SK-N-SH (cell line): Measurements from ENCODE around the gene IL15RA. TPM values are rescaled to one million over a fixed set of nuclear protein-coding genes. Genes with fewer than 3 reads are reported as not detected.

ENCODE experiments used
- CTCF ChIA-PET: fragments of 300-600, 350-600 bp; formaldehyde crosslinking; extraction: SDS; loops from one replicate; lab custom pipeline; 2021; lab: Yijun Ruan, JAX
- POLR2A ChIA-PET: fragments of 350-600 bp; sonication (Branson Sonifier 250); formaldehyde crosslinking; extraction: SDS; loops from one replicate; lab custom pipeline; 2020; ENCODE audit warnings: antibody characterized with exemption, inconsistent platforms; lab: Yijun Ruan, JAX
- DNase-seq: peaks from one replicate; pipeline ENCODE4 v3.0.0; 2012
- H2AFZ ChIP-seq: fragments of 200-600 bp; sonication (generic); 2 replicates; pipeline ENCODE4 v1.8.1; 2016; ENCODE audit warnings: antibody characterized with exemption, mild to moderate bottlenecking, low read depth
- H3F3A ChIP-seq: fragments of 200-600 bp; sonication (generic); replicated peaks from 2 replicates; pipeline ENCODE3; 2016; ENCODE audit warnings: antibody characterized with exemption, mild to moderate bottlenecking; ENCODE audit not compliant: insufficient read depth
- H3K27ac ChIP-seq, 2 experiments: fragments of 200-500 bp in 1 of 2; fragments of 200-600 bp in 1 of 2; sonication (Bioruptor generic) in 1 of 2; sonication (generic), shearing (Covaris generic) in 1 of 2; 2 replicates each; pipeline versions ENCODE4 v1.5.1 to v1.6.1; 2014 to 2016; ENCODE audit warnings: low read depth in 2 of 2, inconsistent platforms in 1 of 2, low read length in 1 of 2, mild to moderate bottlenecking in 1 of 2, mixed read lengths in 1 of 2
- H3K27me3 ChIP-seq: fragments of 200-600 bp; sonication (generic), shearing (Covaris generic); 2 replicates; pipeline ENCODE4 v1.6.1; 2016; ENCODE audit warnings: mixed run types; ENCODE audit not compliant: insufficient read depth
- H3K36me3 ChIP-seq, 2 experiments: fragments of 200-500 bp in 1 of 2; fragments of 200-600 bp in 1 of 2; sonication (Bioruptor generic) in 1 of 2; sonication (generic) in 1 of 2; replicated peaks in 1 of 2; 2 replicates each; pipeline versions ENCODE3 to v1.5.1; 2014 to 2016; ENCODE audit warnings: low read length in 1 of 2, mild to moderate bottlenecking in 1 of 2; ENCODE audit not compliant: insufficient read depth in 2 of 2, control insufficient read depth in 1 of 2
- H3K4me1 ChIP-seq, 2 experiments: fragments of 200-500 bp in 1 of 2; fragments of 200-600 bp in 1 of 2; sonication (Bioruptor generic) in 1 of 2; sonication (generic), shearing (Covaris generic) in 1 of 2; 2 replicates each; pipeline versions ENCODE4 v1.5.1 to v1.6.1; 2014 to 2016; ENCODE audit warnings: low read depth in 1 of 2, low read length in 1 of 2, mixed run types in 1 of 2; ENCODE audit not compliant: insufficient read depth in 2 of 2, control insufficient read depth in 1 of 2
- H3K4me2 ChIP-seq: fragments of 200-600 bp; sonication (generic), shearing (Covaris generic); 2 replicates; pipeline ENCODE4 v1.6.1; 2017; ENCODE audit warnings: mixed run types
- H3K4me3 ChIP-seq, 2 experiments: fragments of 200-500 bp in 1 of 2; fragments of 200-600 bp in 1 of 2; sonication (Bioruptor generic) in 1 of 2; sonication (generic), shearing (Covaris generic) in 1 of 2; 2 replicates each; pipeline versions ENCODE4 v1.5.1 to v1.8.1; 2014 to 2016; ENCODE audit warnings: low read depth in 2 of 2, inconsistent platforms in 1 of 2, low read length in 1 of 2, mild to moderate bottlenecking in 1 of 2, mixed read lengths in 1 of 2, moderate library complexity in 1 of 2
- H3K79me2 ChIP-seq: fragments of 200-600 bp; sonication (generic); 2 replicates; pipeline ENCODE4 v1.8.1; 2017; ENCODE audit warnings: mild to moderate bottlenecking; ENCODE audit not compliant: insufficient read depth
- H3K9ac ChIP-seq: fragments of 200-600 bp; sonication (generic); 2 replicates; pipeline ENCODE4 v1.6.1; 2017; ENCODE audit warnings: mixed run types
- H3K9me2 ChIP-seq: fragments of 200-600 bp; sonication (generic); 2 replicates; pipeline ENCODE4 v1.6.1; 2017; ENCODE audit warnings: mixed run types
- H3K9me3 ChIP-seq: fragments of 200-600 bp; sonication (generic); 2 replicates; pipeline ENCODE4 v1.6.1; 2017; ENCODE audit warnings: mixed run types, mild to moderate bottlenecking, moderate library complexity
- H4K20me1 ChIP-seq: fragments of 200-600 bp; sonication (generic); 2 replicates; pipeline ENCODE4 v1.6.1; 2017; ENCODE audit warnings: mild to moderate bottlenecking, mixed run types; ENCODE audit not compliant: insufficient read depth
- EZH2phosphoT487 ChIP-seq: fragments of 200-600 bp; sonication (generic); IDR thresholded peaks from 2 replicates; pipeline ENCODE4 v1.6.1; 2017; ENCODE audit warnings: low read depth, mixed run types, mild to moderate bottlenecking, antibody characterized with exemption, moderate library complexity, borderline replicate concordance
- FOSL2 ChIP-seq: IDR thresholded peaks from 2 replicates; pipeline ENCODE4 v1.4.0; 2012; ENCODE audit warnings: low read depth, mild to moderate bottlenecking, moderate library complexity, borderline replicate concordance
- FOXJ3 ChIP-seq: sonication (generic); formaldehyde crosslinking; IDR thresholded peaks from 2 replicates; pipeline ENCODE4 v1.5.1; 2020; ENCODE audit warnings: mild to moderate bottlenecking, missing genetic modification reagents
- FOXM1 ChIP-seq: IDR thresholded peaks from 2 replicates; pipeline ENCODE4 v1.4.0; 2012; ENCODE audit warnings: low read depth, mild to moderate bottlenecking
- GATA2 ChIP-seq: sonication (generic); formaldehyde crosslinking; IDR thresholded peaks from 2 replicates; pipeline ENCODE4 v1.5.0; 2020; ENCODE audit warnings: mild to moderate bottlenecking, missing genetic modification reagents
- MAX ChIP-seq: IDR thresholded peaks from 2 replicates; pipeline ENCODE4 v1.4.0; 2012; ENCODE audit warnings: low read depth
- MXI1 ChIP-seq: IDR thresholded peaks from 2 replicates; pipeline ENCODE4 v1.6.1; 2012; ENCODE audit warnings: mild to moderate bottlenecking, low read depth, low read length, improper control_type of control experiment
- NRF1 ChIP-seq: IDR thresholded peaks from 2 replicates; pipeline ENCODE4 v1.6.1; 2012; ENCODE audit warnings: low read depth, mild to moderate bottlenecking, low read length
- PBX3 ChIP-seq: IDR thresholded peaks from 2 replicates; pipeline ENCODE4; 2012
- RCOR1 ChIP-seq: fragments of 150-350 bp; IDR thresholded peaks from 2 replicates; pipeline ENCODE4 v1.6.1; 2017; ENCODE audit warnings: antibody characterized with exemption, low read length
- RFX5 ChIP-seq: IDR thresholded peaks from 2 replicates; pipeline ENCODE4 v1.6.1; 2012; ENCODE audit warnings: mild to moderate bottlenecking, improper control_type of control experiment, low read length
- RXRA ChIP-seq: IDR thresholded peaks from 2 replicates; pipeline ENCODE4 v1.4.0; 2012; ENCODE audit warnings: low read depth, mild to moderate bottlenecking, borderline replicate concordance
- SIN3A ChIP-seq: IDR thresholded peaks from 2 replicates; pipeline ENCODE4 v1.6.1; 2012; ENCODE audit warnings: low read depth, mild to moderate bottlenecking, low read length, moderate library complexity, borderline replicate concordance
- TAF1 ChIP-seq: IDR thresholded peaks from 2 replicates; pipeline ENCODE4 v1.6.1; 2012; ENCODE audit warnings: low read depth, mild to moderate bottlenecking, low read length, moderate library complexity, borderline replicate concordance
- TEAD4 ChIP-seq: IDR thresholded peaks from 2 replicates; pipeline ENCODE4 v1.4.0; 2012; ENCODE audit warnings: mild to moderate bottlenecking, borderline replicate concordance; ENCODE audit not compliant: insufficient read depth
- USF1 ChIP-seq: IDR thresholded peaks from 2 replicates; pipeline ENCODE4 v1.4.0; 2012; ENCODE audit warnings: low read depth, borderline replicate concordance
- USF2 ChIP-seq: fragments of 150-350 bp; IDR thresholded peaks from 2 replicates; pipeline ENCODE4 v1.6.1; 2017; ENCODE audit warnings: antibody characterized with exemption, low read length, low read depth, borderline replicate concordance
- WGBS: methylation state at CpG from one replicate; pipeline ENCODE4 v1.1.6; 2017; ENCODE audit warnings: low lambda C conversion rate; 5-methylcytosine and 5-hydroxymethylcytosine counted together
- polyA plus RNA-seq, 3 experiments: library from polyadenylated mRNA; depleted of rRNA; stranded (reverse); fragments of >200 nt; gene quantifications; 2 replicates each; pipeline ENCODE4 v1.2.3, GENCODE V29; 2012
- TF ChIP-seq, protein P1 (sequence below): IDR thresholded peaks from 2 replicates; pipeline ENCODE4 v1.6.1; 2012; ENCODE audit warnings: mild to moderate bottlenecking, low read depth, low read length, moderate library complexity

Gene IL15RA
- polyA plus RNA-seq, 1 of the 3 experiments (the other 2 are of a cell fraction), result 2.1 TPM

GRCh38 chr10:5988336-5988920 is 11.1 kb upstream of the IL15RA start:
- Histone ChIP-seq H3F3A (no peaks in the 10 kb centered on the region), H3K9me3 (no peaks in the 10 kb centered on the region; the same call in 1 of the 2 replicates), H2AFZ (no peak overlapping the region), H3K36me3 (no peaks in the 10 kb centered on the region), H3K9me2 (no peaks in the 10 kb centered on the region), H3K4me2 (no peak overlapping the region), H3K4me3 (no peak overlapping the region), H3K27me3 (peaks cover 18% of the 10 kb centered on the region; the same call in 1 of the 2 replicates), H3K9ac (no peak overlapping the region), H3K27ac (no peak overlapping the region), H3K79me2 (no peaks in the 10 kb centered on the region), H4K20me1 (no peaks in the 10 kb centered on the region), H3K4me1 (no peaks in the 10 kb centered on the region)
- DNase-seq, result no peak
- no peak for TF ChIP-seq SIN3A
- no peak for TF ChIP-seq RXRA
- TF ChIP-seq USF2, result no peak
- no peak for TF ChIP-seq FOXJ3
- TF ChIP-seq TAF1, result no peak
- TF ChIP-seq FOSL2, result no peak
- TF ChIP-seq MAX, result no peak
- TF ChIP-seq PBX3, result no peak
- no peak for TF ChIP-seq EZH2phosphoT487
- TF ChIP-seq GATA2 (CRISPR knock-in tag), result no peak
- TF ChIP-seq USF1, result no peak
- TF ChIP-seq RFX5, result no peak
- TF ChIP-seq, protein P1, sequence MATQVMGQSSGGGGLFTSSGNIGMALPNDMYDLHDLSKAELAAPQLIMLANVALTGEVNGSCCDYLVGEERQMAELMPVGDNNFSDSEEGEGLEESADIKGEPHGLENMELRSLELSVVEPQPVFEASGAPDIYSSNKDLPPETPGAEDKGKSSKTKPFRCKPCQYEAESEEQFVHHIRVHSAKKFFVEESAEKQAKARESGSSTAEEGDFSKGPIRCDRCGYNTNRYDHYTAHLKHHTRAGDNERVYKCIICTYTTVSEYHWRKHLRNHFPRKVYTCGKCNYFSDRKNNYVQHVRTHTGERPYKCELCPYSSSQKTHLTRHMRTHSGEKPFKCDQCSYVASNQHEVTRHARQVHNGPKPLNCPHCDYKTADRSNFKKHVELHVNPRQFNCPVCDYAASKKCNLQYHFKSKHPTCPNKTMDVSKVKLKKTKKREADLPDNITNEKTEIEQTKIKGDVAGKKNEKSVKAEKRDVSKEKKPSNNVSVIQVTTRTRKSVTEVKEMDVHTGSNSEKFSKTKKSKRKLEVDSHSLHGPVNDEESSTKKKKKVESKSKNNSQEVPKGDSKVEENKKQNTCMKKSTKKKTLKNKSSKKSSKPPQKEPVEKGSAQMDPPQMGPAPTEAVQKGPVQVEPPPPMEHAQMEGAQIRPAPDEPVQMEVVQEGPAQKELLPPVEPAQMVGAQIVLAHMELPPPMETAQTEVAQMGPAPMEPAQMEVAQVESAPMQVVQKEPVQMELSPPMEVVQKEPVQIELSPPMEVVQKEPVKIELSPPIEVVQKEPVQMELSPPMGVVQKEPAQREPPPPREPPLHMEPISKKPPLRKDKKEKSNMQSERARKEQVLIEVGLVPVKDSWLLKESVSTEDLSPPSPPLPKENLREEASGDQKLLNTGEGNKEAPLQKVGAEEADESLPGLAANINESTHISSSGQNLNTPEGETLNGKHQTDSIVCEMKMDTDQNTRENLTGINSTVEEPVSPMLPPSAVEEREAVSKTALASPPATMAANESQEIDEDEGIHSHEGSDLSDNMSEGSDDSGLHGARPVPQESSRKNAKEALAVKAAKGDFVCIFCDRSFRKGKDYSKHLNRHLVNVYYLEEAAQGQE, result no peak
- TF ChIP-seq TEAD4, result no peak
- TF ChIP-seq MXI1, result no peak
- no peak for TF ChIP-seq NRF1
- TF ChIP-seq FOXM1, result no peak
- TF ChIP-seq RCOR1, result no peak
- ChIA-PET CTCF (interaction anchor here (1.2 kb wide), 1 partner anchor 12 kb away, joined by 3 read pairs; no protein-coding TSS in a partner anchor), POLR2A (no interaction called here)
- 62% methylated on average over 10 of the region's 10 CpGs for WGBS
